Left lung (tissue), 10 donors: Measurements from ENCODE around the gene KATNAL1. TPM values are rescaled to one million over a fixed set of nuclear protein-coding genes. Genes with fewer than 3 reads are reported as not detected.

Source experiments
- ATAC-seq: fragments of 200-7000 bp; cut with Tn5 transposase; one replicate; pipeline ENCODE4 v1.9.1; 2020; ENCODE audit warnings: moderate library complexity
- DNase-seq, 4 donors: peaks; one replicate each; pipeline ENCODE4 v3.0.0-alpha.2; 2013 to 2020
- H3K27ac ChIP-seq, 2 donors: fragments of 200-600 bp; sonication (generic) in 1 of 2; one replicate each; pipeline versions ENCODE4 v1.5.0 to v1.8.0; 2020 to 2021
- H3K27me3 ChIP-seq, 2 donors: fragments of 200-600 bp; sonication (generic) in 1 of 2; one replicate each; pipeline versions ENCODE4 v1.5.0 to v1.8.0; 2020 to 2021
- H3K36me3 ChIP-seq, 2 donors: fragments of 200-600 bp; sonication (generic) in 1 of 2; one replicate each; pipeline versions ENCODE4 v1.5.0 to v1.8.0; 2020 to 2021
- H3K4me1 ChIP-seq, 2 donors: fragments of 200-600 bp; one replicate each; pipeline ENCODE4 v1.8.0; 2021
- H3K4me3 ChIP-seq, 2 donors: fragments of 200-600 bp; sonication (generic) in 1 of 2; one replicate each; pipeline versions ENCODE4 v1.5.0 to v1.8.0; 2020 to 2021; ENCODE audit warnings: mild to moderate bottlenecking in 1 of 2
- H3K9me3 ChIP-seq, 2 donors: fragments of 200-600 bp; sonication (generic) in 1 of 2; one replicate each; pipeline versions ENCODE4 v1.5.0 to v1.8.0; 2020 to 2021
- intact Hi-C, 2 donors: fragments of 100-400 bp; cut with DNase I; formaldehyde crosslinking; loops; one replicate each; pipeline versions ENCODE4 v1.11.2 to v1.14.2; 2022
- polyA plus RNA-seq, 6 donors: library from polyadenylated mRNA; unstranded; fragments of 120-200 nt; gene quantifications; one replicate each; pipeline ENCODE4 v1.2.1, GENCODE V29; 2013; ENCODE audit not compliant: insufficient read length in 6 of 6
- total RNA-seq, 2 donors: library from RNA; stranded (reverse); fragmentation: NEBNext Ultra II Directional; extraction: Animal tissue kit (Norgen Biotek cat#: 25700); gene quantifications; one replicate each; pipeline ENCODE4 v1.2.1, GENCODE V29; 2021
- TF ChIP-seq, protein P1 (sequence below), 2 donors: fragments of 200-600 bp; sonication (generic) in 1 of 2; IDR thresholded peaks; one replicate each; pipeline versions ENCODE4 v1.5.0 to v1.8.0; 2021; ENCODE audit warnings: antibody characterized with exemption in 2 of 2
- donor health status: DM: no; HTN: yes; CAD: no.
- donor health status: DM: no; HTN: no; CAD: no.

The KATNAL1 gene
- total and polyA plus RNA-seq, 8 donors, result 13.9 to 24.9 (median 16.2) TPM

GRCh38 chr13:30333616-30334015, 26.3 kb upstream of the KATNAL1 start:
- H3K27me3 ChIP-seq, result no peaks in the 10 kb centered on the region
- ATAC-seq, result no peak
- H3K9me3 ChIP-seq, result no peaks in the 10 kb centered on the region
- H3K36me3 ChIP-seq, result no peaks in the 10 kb centered on the region
- intact Hi-C loops, result no loop called here
- H3K4me3 ChIP-seq, result no peak overlapping the region
- no peak overlapping the region for H3K27ac ChIP-seq
- no peak for DNase-seq
- TF ChIP-seq, protein P1, sequence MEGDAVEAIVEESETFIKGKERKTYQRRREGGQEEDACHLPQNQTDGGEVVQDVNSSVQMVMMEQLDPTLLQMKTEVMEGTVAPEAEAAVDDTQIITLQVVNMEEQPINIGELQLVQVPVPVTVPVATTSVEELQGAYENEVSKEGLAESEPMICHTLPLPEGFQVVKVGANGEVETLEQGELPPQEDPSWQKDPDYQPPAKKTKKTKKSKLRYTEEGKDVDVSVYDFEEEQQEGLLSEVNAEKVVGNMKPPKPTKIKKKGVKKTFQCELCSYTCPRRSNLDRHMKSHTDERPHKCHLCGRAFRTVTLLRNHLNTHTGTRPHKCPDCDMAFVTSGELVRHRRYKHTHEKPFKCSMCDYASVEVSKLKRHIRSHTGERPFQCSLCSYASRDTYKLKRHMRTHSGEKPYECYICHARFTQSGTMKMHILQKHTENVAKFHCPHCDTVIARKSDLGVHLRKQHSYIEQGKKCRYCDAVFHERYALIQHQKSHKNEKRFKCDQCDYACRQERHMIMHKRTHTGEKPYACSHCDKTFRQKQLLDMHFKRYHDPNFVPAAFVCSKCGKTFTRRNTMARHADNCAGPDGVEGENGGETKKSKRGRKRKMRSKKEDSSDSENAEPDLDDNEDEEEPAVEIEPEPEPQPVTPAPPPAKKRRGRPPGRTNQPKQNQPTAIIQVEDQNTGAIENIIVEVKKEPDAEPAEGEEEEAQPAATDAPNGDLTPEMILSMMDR (IDR thresholded peaks at IDR 0.05), result no peak
- peaks cover 0 to 3% of the 10 kb centered on the region in 2 donors for H3K4me1 ChIP-seq

DNA sequence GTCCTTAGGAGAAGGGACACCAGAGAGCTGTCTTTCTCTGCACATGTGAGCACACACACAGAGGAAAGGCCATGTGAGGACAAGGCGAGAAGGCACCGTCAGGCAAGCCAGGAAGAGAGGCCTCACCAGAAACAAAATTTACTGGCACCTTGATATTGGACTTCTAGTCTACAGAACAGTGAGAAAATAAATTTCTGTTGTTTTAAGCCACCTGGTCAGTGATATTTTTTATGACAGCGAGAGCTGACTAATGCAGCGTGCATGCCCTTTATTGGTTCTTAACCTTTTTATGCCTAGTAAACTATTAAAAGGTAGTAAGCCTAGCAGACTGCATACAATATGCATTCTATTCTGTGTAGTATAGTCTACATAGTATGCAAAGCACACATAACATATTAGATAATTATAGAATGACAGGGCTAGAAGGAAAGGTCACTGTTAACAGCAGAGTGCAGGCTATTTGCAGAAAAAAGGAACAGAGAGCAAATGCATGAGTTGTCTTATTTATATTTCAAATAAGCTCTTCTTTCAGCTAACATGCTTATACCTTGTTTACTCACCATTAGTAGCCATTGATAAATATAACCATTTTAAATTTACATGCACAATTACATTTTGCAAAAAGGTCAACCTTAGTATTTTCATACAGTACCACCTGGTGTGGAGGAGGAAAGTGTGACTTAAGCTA, 25.2 kb upstream of the KATNAL1 start:
- H3K4me1 ChIP-seq, result no peaks in the 10 kb centered on the region
- no peak for ATAC-seq
- no peak for DNase-seq
- TF ChIP-seq, protein P1 (IDR thresholded peaks at IDR 0.05), result no peak
- intact Hi-C loops, result no loop called here
- H3K36me3 ChIP-seq, result no peaks in the 10 kb centered on the region
- H3K27me3 ChIP-seq, result no peaks in the 10 kb centered on the region
- H3K27ac ChIP-seq, result no peak overlapping the region
- H3K9me3 ChIP-seq, result no peaks in the 10 kb centered on the region
- H3K4me3 ChIP-seq, result no peak overlapping the region

GRCh38 chr13:30331331-30331771, 24.0 kb upstream of the KATNAL1 start:
- no peaks in the 10 kb centered on the region for H3K27me3 ChIP-seq
- H3K27ac ChIP-seq, result no peak overlapping the region
- TF ChIP-seq, protein P1 (IDR thresholded peaks at IDR 0.05), result no peak
- H3K36me3 ChIP-seq, result no peaks in the 10 kb centered on the region
- H3K4me3 ChIP-seq, result no peak overlapping the region
- DNase-seq (no peak), ATAC-seq (no peak)
- intact Hi-C loops, result no loop called here
- no peaks in the 10 kb centered on the region for H3K4me1 ChIP-seq
- no peaks in the 10 kb centered on the region for H3K9me3 ChIP-seq

GRCh38 chr13:30329009-30329585, 21.7 kb upstream of the KATNAL1 start:
- ATAC-seq (no peak), DNase-seq (no peak)
- TF ChIP-seq, protein P1 (IDR thresholded peaks at IDR 0.05), result no peak
- Histone ChIP-seq H3K4me3 (no peak overlapping the region), H3K4me1 (no peaks in the 10 kb centered on the region), H3K27me3 (no peaks in the 10 kb centered on the region), H3K27ac (no peak overlapping the region), H3K36me3 (no peaks in the 10 kb centered on the region), H3K9me3 (no peaks in the 10 kb centered on the region)
- intact Hi-C loops, result no loop called here

DNA sequence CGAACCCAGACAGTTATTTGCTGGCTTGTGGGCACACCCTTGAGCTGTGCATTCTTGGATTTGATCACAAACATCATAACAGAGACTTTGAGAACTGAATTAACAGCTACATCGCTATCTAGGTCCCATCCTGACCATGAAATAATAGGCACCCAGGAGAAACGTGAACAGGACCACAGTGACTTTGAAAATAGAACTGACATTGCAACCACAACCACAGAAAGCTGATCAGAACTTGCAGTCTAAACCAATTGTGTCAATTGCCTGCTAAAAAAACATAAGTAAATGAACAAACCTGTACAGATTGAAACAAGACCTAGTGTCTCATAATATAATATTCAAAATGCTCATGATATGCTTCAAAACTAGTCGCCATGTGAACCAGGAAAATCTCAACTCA, 18.3 kb upstream of the KATNAL1 start:
- intact Hi-C loops, result no loop called here
- Histone ChIP-seq H3K4me1 (no peaks in the 10 kb centered on the region), H3K9me3 (no peaks in the 10 kb centered on the region), H3K36me3 (no peaks in the 10 kb centered on the region), H3K4me3 (no peak overlapping the region), H3K27ac (no peak overlapping the region), H3K27me3 (no peaks in the 10 kb centered on the region)
- ATAC-seq, result no peak
- no peak for DNase-seq
- TF ChIP-seq, protein P1 (IDR thresholded peaks at IDR 0.05), result no peak
